HL-60 (cell line): ENCODE measurements around the gene BSG.
A peak's percentile ranks its signal among the peaks of the same experiment; 100 is the strongest.

Experiments
- CTCF ChIP-seq: IDR thresholded peaks from one replicate; pipeline ENCODE4 v1.5.1; 2011; ENCODE audit warnings: low read length, control low read depth, inconsistent platforms; ENCODE audit not compliant: insufficient read depth
- POLR2AphosphoS5 ChIP-seq: IDR thresholded peaks from 2 replicates; pipeline ENCODE4 v1.6.1; 2012; ENCODE audit warnings: low read depth
- REST ChIP-seq: IDR thresholded peaks from 2 replicates; pipeline ENCODE4 v1.6.1; 2012; ENCODE audit warnings: low read depth; ENCODE audit not compliant: insufficient replicate concordance

GRCh38 chr19:591099-591958, 18.9 kb downstream of the BSG start:
- no peak for TF ChIP-seq CTCF
- TF ChIP-seq REST, result peak; percentile 100
- TF ChIP-seq POLR2AphosphoS5, result no peak
